ENCODE measurements around the gene TRIM67. TPM values are rescaled to one million over a fixed set of nuclear protein-coding genes. Genes with fewer than 3 reads are reported as not detected.

Gene TRIM67
- total RNA-seq, 1 experiment from 2014 or later = not detected

DNA sequence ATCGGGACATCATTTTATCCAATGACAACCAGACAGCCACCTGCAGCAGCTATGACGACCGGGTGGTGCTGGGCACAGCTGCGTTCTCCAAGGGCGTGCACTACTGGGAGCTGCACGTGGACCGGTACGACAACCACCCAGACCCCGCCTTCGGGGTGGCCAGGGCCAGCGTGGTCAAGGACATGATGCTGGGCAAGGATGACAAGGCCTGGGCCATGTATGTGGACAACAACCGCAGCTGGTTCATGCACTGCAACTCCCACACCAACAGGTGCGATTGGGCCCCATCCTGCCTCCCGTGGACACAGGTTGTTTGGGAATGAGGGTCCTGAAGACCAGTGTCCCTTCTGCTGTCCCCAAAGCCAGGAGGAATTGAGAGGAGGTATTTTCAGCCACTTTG, 47.1 kb downstream of the TRIM67 start:
- CTCF ChIA-PET = interaction anchor here (1.5 kb wide), 2 partner anchors 117 to 194 kb away, joined by 3 to 4 read pairs; no protein-coding TSS in a partner anchor
- POLR2A ChIA-PET = no interaction called here
- no peaks in the 10 kb centered on the region for H3K36me3 Mint-ChIP-seq

GRCh38 chr1:231209531-231209930, 47.7 kb downstream of the TRIM67 start:
- H3K4me3 Mint-ChIP-seq = no peak overlapping the region
- DNase-seq (ENCODE audit: low spot score) (no peak), ATAC-seq (no peak)
- H3K27ac Mint-ChIP-seq = no peak overlapping the region
- no peaks in the 10 kb centered on the region for H3K36me3 Mint-ChIP-seq
- ChIA-PET POLR2A (no interaction called here), CTCF (interaction anchor here (1.5 to 3.5 kb wide), 3 partner anchors 38 to 195 kb away, joined by 3 to 17 read pairs (median 4); no protein-coding TSS in a partner anchor)
- H3K27me3 Mint-ChIP-seq (ENCODE audit: low read depth) = peaks cover 94% of the 10 kb centered on the region
- H3K9me3 Mint-ChIP-seq = no peaks in the 10 kb centered on the region
- H3K4me1 Mint-ChIP-seq = peaks cover 12% of the 10 kb centered on the region
- TF ChIP-seq NFYB (CRISPR knock-in tag; conservative IDR thresholded peaks at IDR 0.05; ENCODE audit: low read depth) = no peak
- TF ChIP-seq, protein P1, sequence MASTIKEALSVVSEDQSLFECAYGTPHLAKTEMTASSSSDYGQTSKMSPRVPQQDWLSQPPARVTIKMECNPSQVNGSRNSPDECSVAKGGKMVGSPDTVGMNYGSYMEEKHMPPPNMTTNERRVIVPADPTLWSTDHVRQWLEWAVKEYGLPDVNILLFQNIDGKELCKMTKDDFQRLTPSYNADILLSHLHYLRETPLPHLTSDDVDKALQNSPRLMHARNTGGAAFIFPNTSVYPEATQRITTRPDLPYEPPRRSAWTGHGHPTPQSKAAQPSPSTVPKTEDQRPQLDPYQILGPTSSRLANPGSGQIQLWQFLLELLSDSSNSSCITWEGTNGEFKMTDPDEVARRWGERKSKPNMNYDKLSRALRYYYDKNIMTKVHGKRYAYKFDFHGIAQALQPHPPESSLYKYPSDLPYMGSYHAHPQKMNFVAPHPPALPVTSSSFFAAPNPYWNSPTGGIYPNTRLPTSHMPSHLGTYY (CRISPR knock-in tag; IDR thresholded peaks at IDR 0.05) = no peak
- no peak for TF ChIP-seq ELF4 (CRISPR knock-in tag; IDR thresholded peaks at IDR 0.05; ENCODE audit: low read depth)
- no peak for TF ChIP-seq NR1H2 (CRISPR knock-in tag; IDR thresholded peaks at IDR 0.05)
- TF ChIP-seq GRHL2 (CRISPR knock-in tag; IDR thresholded peaks at IDR 0.05; ENCODE audit: insufficient replicate concordance, severe bottlenecking) = no peak
- TF ChIP-seq TEAD1 (CRISPR knock-in tag; IDR thresholded peaks at IDR 0.05) = no peak
- TF ChIP-seq, protein P2, sequence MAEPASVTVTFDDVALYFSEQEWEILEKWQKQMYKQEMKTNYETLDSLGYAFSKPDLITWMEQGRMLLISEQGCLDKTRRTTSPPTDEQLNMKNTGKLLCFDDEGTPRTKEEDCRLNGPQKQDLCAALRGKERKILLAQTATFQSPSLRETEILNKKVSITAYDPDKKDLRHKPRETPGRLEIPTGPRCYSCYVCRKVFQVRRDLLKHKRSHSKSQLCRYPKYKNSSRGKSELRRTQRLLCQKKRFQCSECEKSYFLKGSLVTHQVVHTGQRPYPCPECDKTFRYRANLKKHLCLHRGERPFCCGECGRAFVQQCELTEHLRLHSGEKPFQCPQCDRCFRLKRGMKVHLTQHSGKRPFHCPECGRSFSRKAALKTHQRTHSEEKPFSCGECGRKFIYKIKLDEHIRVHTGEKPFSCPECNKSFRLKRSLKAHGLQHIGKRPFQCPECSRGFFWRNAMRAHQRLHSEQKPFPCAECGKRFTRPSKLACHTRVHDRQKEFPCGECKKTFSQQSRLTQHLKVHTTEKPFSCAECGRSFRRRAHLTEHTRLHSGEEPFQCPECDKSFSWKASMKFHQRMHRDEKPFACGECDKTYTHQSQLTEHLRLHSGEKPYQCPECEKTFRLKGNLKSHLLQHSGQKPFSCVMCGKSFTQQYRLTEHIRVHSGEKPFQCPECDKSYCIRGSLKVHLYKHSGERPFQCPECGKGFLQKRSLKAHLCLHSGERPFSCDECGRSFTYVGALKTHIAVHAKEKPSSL (CRISPR knock-in tag; conservative IDR thresholded peaks at IDR 0.05) = no peak

More for the DNA sequence above, 47.1 kb downstream of the TRIM67 start:
- Mint-ChIP-seq H3K4me3 (no peak overlapping the region), H3K9me3 (no peaks in the 10 kb centered on the region), H3K4me1 (peaks cover 12% of the 10 kb centered on the region), H3K27ac (no peak overlapping the region), H3K27me3 (ENCODE audit: low read depth) (peaks cover 94% of the 10 kb centered on the region)
- no peak for TF ChIP-seq PRRX2 (CRISPR knock-in tag; IDR thresholded peaks at IDR 0.05)
- no peak for TF ChIP-seq NR3C1 (CRISPR knock-in tag; conservative IDR thresholded peaks at IDR 0.05; ENCODE audit: low read depth)
- no peak for TF ChIP-seq FOXP4 (CRISPR knock-in tag; IDR thresholded peaks at IDR 0.05)
- TF ChIP-seq ZSCAN18 (CRISPR knock-in tag; IDR thresholded peaks at IDR 0.05) = no peak
- no peak for TF ChIP-seq NFATC4 (CRISPR knock-in tag; IDR thresholded peaks at IDR 0.05)
- TF ChIP-seq, protein P3, sequence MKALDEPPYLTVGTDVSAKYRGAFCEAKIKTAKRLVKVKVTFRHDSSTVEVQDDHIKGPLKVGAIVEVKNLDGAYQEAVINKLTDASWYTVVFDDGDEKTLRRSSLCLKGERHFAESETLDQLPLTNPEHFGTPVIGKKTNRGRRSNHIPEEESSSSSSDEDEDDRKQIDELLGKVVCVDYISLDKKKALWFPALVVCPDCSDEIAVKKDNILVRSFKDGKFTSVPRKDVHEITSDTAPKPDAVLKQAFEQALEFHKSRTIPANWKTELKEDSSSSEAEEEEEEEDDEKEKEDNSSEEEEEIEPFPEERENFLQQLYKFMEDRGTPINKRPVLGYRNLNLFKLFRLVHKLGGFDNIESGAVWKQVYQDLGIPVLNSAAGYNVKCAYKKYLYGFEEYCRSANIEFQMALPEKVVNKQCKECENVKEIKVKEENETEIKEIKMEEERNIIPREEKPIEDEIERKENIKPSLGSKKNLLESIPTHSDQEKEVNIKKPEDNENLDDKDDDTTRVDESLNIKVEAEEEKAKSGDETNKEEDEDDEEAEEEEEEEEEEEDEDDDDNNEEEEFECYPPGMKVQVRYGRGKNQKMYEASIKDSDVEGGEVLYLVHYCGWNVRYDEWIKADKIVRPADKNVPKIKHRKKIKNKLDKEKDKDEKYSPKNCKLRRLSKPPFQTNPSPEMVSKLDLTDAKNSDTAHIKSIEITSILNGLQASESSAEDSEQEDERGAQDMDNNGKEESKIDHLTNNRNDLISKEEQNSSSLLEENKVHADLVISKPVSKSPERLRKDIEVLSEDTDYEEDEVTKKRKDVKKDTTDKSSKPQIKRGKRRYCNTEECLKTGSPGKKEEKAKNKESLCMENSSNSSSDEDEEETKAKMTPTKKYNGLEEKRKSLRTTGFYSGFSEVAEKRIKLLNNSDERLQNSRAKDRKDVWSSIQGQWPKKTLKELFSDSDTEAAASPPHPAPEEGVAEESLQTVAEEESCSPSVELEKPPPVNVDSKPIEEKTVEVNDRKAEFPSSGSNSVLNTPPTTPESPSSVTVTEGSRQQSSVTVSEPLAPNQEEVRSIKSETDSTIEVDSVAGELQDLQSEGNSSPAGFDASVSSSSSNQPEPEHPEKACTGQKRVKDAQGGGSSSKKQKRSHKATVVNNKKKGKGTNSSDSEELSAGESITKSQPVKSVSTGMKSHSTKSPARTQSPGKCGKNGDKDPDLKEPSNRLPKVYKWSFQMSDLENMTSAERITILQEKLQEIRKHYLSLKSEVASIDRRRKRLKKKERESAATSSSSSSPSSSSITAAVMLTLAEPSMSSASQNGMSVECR (CRISPR knock-in tag; IDR thresholded peaks at IDR 0.05; ENCODE audit: borderline replicate concordance) = no peak
- no peak for TF ChIP-seq OVOL2 (CRISPR knock-in tag; IDR thresholded peaks at IDR 0.05; ENCODE audit: borderline replicate concordance)
- TF ChIP-seq TEAD4 (CRISPR knock-in tag; IDR thresholded peaks at IDR 0.05) = no peak
- TF ChIP-seq CREB1 (CRISPR knock-in tag; IDR thresholded peaks at IDR 0.05) = no peak
- TF ChIP-seq, protein P4, sequence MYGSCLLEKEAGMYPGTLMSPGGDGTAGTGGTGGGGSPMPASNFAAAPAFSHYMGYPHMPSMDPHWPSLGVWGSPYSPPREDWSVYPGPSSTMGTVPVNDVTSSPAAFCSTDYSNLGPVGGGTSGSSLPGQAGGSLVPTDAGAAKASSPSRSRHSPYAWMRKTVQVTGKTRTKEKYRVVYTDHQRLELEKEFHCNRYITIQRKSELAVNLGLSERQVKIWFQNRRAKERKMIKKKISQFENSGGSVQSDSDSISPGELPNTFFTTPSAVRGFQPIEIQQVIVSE (CRISPR knock-in tag; IDR thresholded peaks at IDR 0.05; ENCODE audit: borderline replicate concordance) = no peak
- no peak for TF ChIP-seq HMGA2 (CRISPR knock-in tag; IDR thresholded peaks at IDR 0.05)
- no peak for TF ChIP-seq ZNF263 (CRISPR knock-in tag; IDR thresholded peaks at IDR 0.05; ENCODE audit: low read depth)
- TF ChIP-seq, protein P5, sequence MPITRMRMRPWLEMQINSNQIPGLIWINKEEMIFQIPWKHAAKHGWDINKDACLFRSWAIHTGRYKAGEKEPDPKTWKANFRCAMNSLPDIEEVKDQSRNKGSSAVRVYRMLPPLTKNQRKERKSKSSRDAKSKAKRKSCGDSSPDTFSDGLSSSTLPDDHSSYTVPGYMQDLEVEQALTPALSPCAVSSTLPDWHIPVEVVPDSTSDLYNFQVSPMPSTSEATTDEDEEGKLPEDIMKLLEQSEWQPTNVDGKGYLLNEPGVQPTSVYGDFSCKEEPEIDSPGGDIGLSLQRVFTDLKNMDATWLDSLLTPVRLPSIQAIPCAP (CRISPR knock-in tag; IDR thresholded peaks at IDR 0.05) = no peak
- DNase-seq (ENCODE audit: low spot score) = no peak
- ATAC-seq = no peak
